GM19025 (cell line): ENCODE results near the gene KNCN.
A peak's percentile ranks its signal among the peaks of the same experiment; 100 is the strongest.

Experiments
- ATAC-seq: cut with Tn5 transposase; IDR thresholded peaks from one replicate; pipeline ENCODE4 v1.9.1; 2021; ENCODE audit warnings: mild to moderate bottlenecking, low read depth, moderate library complexity; ENCODE audit not compliant: unreplicated experiment

Gene KNCN

GRCh38 chr1:46526691-46527291 lies 24.7 kb downstream of the KNCN start:
- no peak for ATAC-seq

GRCh38 chr1:46526013-46526690 lies 25.3 kb downstream of the KNCN start:
- ATAC-seq: no peak

- ATAC-seq: no peak
Measured at GRCh38 chr1:46525253-46525983, 26.0 kb downstream of the KNCN start.

GRCh38 chr1:46524843-46525242 lies 26.6 kb downstream of the KNCN start:
- ATAC-seq: no peak

GRCh38 chr1:46523496-46524353 lies 27.7 kb downstream of the KNCN start:
- ATAC-seq: no peak

GRCh38 chr1:46522969-46523320 lies 28.5 kb downstream of the KNCN start:
- ATAC-seq: no peak

- ATAC-seq: peak; percentile 74
Measured at GRCh38 chr1:46522184-46522968, 29.1 kb downstream of the KNCN start.

- ATAC-seq: no peak
Measured at GRCh38 chr1:46521414-46521813, 30.0 kb downstream of the KNCN start.

GRCh38 chr1:46520063-46520911 lies 31.2 kb downstream of the KNCN start:
- ATAC-seq: no peak

- ATAC-seq: no peak
Measured at GRCh38 chr1:46519209-46519608, 32.2 kb downstream of the KNCN start.

- ATAC-seq: no peak
Measured at GRCh38 chr1:46517932-46518498, 33.4 kb downstream of the KNCN start.

- ATAC-seq: no peak
Measured at GRCh38 chr1:46517010-46517600, 34.3 kb downstream of the KNCN start.

GRCh38 chr1:46516200-46516950 lies 35.1 kb downstream of the KNCN start:
- no peak for ATAC-seq

- ATAC-seq: no peak
Measured at GRCh38 chr1:46515576-46515975, 35.9 kb downstream of the KNCN start.

GRCh38 chr1:46513536-46513935 lies 37.9 kb downstream of the KNCN start:
- no peak for ATAC-seq

GRCh38 chr1:46512792-46513190 lies 38.7 kb downstream of the KNCN start:
- ATAC-seq: no peak

GRCh38 chr1:46512135-46512791 lies 39.2 kb downstream of the KNCN start:
- no peak for ATAC-seq
